GM19238 (cell line): ENCODE results near the gene NSD2.
"Not testable (repeated sequence)": the region's sequence is repeated elsewhere in the genome, so short reads cannot be mapped to it uniquely, and the experiment has no call there.

ENCODE experiments used
- DNase-seq: peaks from one replicate; pipeline ENCODE4 v3.0.0; 2011; ENCODE audit warnings: low spot score; ENCODE audit not compliant: insufficient read length

NSD2 gene

GRCh38 chr4:1870578-1871443 lies at the start of gene NSD2:
Gene NSD2, plus strand, starts transcription at chr4:1871393. Its CDS starts 29,262 bp downstream, at chr4:1900655.
- DNase-seq: peak; percentile 99

- DNase-seq: no peak
Observed at GRCh38 chr4:1821679-1822567, 49.3 kb upstream of the NSD2 start.

GRCh38 chr4:1822568-1823544 lies 48.3 kb upstream of the NSD2 start:
- no peak for DNase-seq

- DNase-seq: no peak
Observed at GRCh38 chr4:1823545-1823932, 47.7 kb upstream of the NSD2 start.

GRCh38 chr4:1824746-1825145 lies 46.4 kb upstream of the NSD2 start:
- DNase-seq: no peak

GRCh38 chr4:1825326-1825725 lies 45.9 kb upstream of the NSD2 start:
- no peak for DNase-seq

GRCh38 chr4:1826531-1827350 lies 44.5 kb upstream of the NSD2 start:
- DNase-seq: no peak

- no peak for DNase-seq
Observed at GRCh38 chr4:1830234-1830633, 41.0 kb upstream of the NSD2 start.

- no peak for DNase-seq
Observed at GRCh38 chr4:1830642-1831228, 40.5 kb upstream of the NSD2 start.

- DNase-seq: no peak
Observed at GRCh38 chr4:1831331-1831730, 39.9 kb upstream of the NSD2 start.

GRCh38 chr4:1832690-1833089 lies 38.5 kb upstream of the NSD2 start:
- no peak for DNase-seq

- no peak for DNase-seq
Observed at GRCh38 chr4:1833307-1834046, 37.7 kb upstream of the NSD2 start.

- DNase-seq: peak; percentile 80
Observed at GRCh38 chr4:1834047-1834775, 37.0 kb upstream of the NSD2 start.

- not testable (repeated sequence) for DNase-seq
Observed at GRCh38 chr4:1835836-1836235, 35.4 kb upstream of the NSD2 start.

GRCh38 chr4:1836650-1837049 lies 34.5 kb upstream of the NSD2 start:
- no peak for DNase-seq

GRCh38 chr4:1837069-1837468 lies 34.1 kb upstream of the NSD2 start:
- no peak for DNase-seq

- DNase-seq: no peak
Observed at GRCh38 chr4:1839282-1839681, 31.9 kb upstream of the NSD2 start.

GRCh38 chr4:1841201-1841886 lies 29.8 kb upstream of the NSD2 start:
- no peak for DNase-seq
